ENCODE measurements around the gene CDC42EP4.

CDC42EP4 gene

DNA sequence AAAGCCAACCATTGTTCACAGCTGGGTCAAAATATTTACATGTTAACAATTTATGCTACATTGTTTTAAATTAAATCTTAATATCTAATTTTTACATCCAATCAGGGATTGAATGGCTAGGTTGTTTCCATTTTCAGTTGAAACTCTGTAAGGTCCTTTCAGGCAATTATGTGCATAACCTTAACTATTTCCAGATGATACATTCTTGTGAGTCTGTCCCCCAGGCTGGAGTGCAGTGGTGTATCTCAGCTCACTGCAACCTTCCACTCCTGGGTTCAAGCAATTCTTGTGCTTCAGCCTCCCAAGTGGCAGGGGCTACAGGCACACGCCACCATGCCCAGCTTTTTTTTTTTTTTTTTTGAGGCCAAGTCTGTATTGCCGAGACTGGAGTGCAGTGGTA is 10.4 kb downstream of the CDC42EP4 start:
- no peak overlapping the region for H3K9ac ChIP-seq
- no peaks in the 10 kb centered on the region for H3K36me3 ChIP-seq (ENCODE audit: control insufficient read depth, insufficient read depth, low read length)
- H3K9me3 ChIP-seq (ENCODE audit: control insufficient read depth, low read length), result no peaks in the 10 kb centered on the region
- H3K4me3 ChIP-seq (ENCODE audit: low read depth, low read length), result no peak overlapping the region
- TF ChIP-seq, protein P1, sequence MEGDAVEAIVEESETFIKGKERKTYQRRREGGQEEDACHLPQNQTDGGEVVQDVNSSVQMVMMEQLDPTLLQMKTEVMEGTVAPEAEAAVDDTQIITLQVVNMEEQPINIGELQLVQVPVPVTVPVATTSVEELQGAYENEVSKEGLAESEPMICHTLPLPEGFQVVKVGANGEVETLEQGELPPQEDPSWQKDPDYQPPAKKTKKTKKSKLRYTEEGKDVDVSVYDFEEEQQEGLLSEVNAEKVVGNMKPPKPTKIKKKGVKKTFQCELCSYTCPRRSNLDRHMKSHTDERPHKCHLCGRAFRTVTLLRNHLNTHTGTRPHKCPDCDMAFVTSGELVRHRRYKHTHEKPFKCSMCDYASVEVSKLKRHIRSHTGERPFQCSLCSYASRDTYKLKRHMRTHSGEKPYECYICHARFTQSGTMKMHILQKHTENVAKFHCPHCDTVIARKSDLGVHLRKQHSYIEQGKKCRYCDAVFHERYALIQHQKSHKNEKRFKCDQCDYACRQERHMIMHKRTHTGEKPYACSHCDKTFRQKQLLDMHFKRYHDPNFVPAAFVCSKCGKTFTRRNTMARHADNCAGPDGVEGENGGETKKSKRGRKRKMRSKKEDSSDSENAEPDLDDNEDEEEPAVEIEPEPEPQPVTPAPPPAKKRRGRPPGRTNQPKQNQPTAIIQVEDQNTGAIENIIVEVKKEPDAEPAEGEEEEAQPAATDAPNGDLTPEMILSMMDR (IDR thresholded peaks at IDR 0.05), result no peak
- no peak overlapping the region for H3K27ac ChIP-seq
- peaks cover 52% of the 10 kb centered on the region for H3K79me2 ChIP-seq
- no peak overlapping the region for H2AFZ ChIP-seq
- H3K4me1 ChIP-seq, result peaks cover 42% of the 10 kb centered on the region
- H3K4me2 ChIP-seq (ENCODE audit: low read length), result no peak overlapping the region
- no peaks in the 10 kb centered on the region for H3K27me3 ChIP-seq (ENCODE audit: control insufficient read depth, insufficient read depth, low read length)

DNA sequence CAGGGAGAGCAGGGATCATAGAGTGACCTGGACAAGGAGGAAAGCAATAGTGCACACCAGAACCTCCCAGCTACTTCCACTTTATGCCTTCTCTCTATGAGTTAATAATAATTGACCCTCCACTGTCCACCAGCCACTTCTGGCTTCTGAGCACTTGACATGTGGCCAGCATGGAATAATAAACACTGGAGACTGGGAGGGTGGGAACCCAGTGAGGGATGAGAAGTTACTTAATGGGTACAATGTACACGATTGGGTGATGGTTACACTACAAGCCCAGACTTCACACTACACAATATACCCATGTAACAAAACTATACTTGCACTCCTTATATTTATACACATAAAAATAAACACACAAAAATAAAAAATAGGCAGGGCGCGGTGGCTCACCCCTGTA is 11.4 kb downstream of the CDC42EP4 start:
- Histone ChIP-seq H3K79me2 (peaks cover 60% of the 10 kb centered on the region), H3K36me3 (ENCODE audit: control insufficient read depth, insufficient read depth, low read length) (no peaks in the 10 kb centered on the region), H3K4me1 (peaks cover 33% of the 10 kb centered on the region), H3K27ac (no peak overlapping the region), H3K4me2 (ENCODE audit: low read length) (no peak overlapping the region), H3K27me3 (ENCODE audit: control insufficient read depth, insufficient read depth, low read length) (no peaks in the 10 kb centered on the region), H3K9ac (no peak overlapping the region), H3K4me3 (ENCODE audit: low read depth, low read length) (no peak overlapping the region), H3K9me3 (ENCODE audit: control insufficient read depth, low read length) (no peaks in the 10 kb centered on the region), H2AFZ (no peak overlapping the region)
- TF ChIP-seq, protein P1 (IDR thresholded peaks at IDR 0.05), result no peak

- H3K36me3 ChIP-seq (ENCODE audit: control insufficient read depth, insufficient read depth, low read length), result no peaks in the 10 kb centered on the region
- no peaks in the 10 kb centered on the region for H3K9me3 ChIP-seq (ENCODE audit: control insufficient read depth, low read length)
- H3K9ac ChIP-seq, result no peak overlapping the region
- H3K79me2 ChIP-seq, result peaks cover 72% of the 10 kb centered on the region
- H3K4me1 ChIP-seq, result peaks cover 23% of the 10 kb centered on the region
- TF ChIP-seq, protein P1 (IDR thresholded peaks at IDR 0.05), result no peak
- no peaks in the 10 kb centered on the region for H3K27me3 ChIP-seq (ENCODE audit: control insufficient read depth, insufficient read depth, low read length)
- H3K27ac ChIP-seq, result peak overlapping the region; percentile 9
- H3K4me3 ChIP-seq (ENCODE audit: low read depth, low read length), result no peak overlapping the region
- H3K4me2 ChIP-seq (ENCODE audit: low read length), result no peak overlapping the region
- H2AFZ ChIP-seq, result no peak overlapping the region
Observed at GRCh38 chr17:73297934-73298861, 13.6 kb downstream of the CDC42EP4 start.

- Histone ChIP-seq H3K4me3 (ENCODE audit: low read depth, low read length) (no peak overlapping the region), H3K27ac (no peak overlapping the region), H3K9me3 (ENCODE audit: control insufficient read depth, low read length) (no peaks in the 10 kb centered on the region), H3K27me3 (ENCODE audit: control insufficient read depth, insufficient read depth, low read length) (no peaks in the 10 kb centered on the region), H3K4me1 (peaks cover 37% of the 10 kb centered on the region), H3K4me2 (ENCODE audit: low read length) (no peak overlapping the region), H2AFZ (no peak overlapping the region), H3K79me2 (peaks cover 67% of the 10 kb centered on the region), H3K9ac (no peak overlapping the region), H3K36me3 (ENCODE audit: control insufficient read depth, insufficient read depth, low read length) (no peaks in the 10 kb centered on the region)
- TF ChIP-seq, protein P1 (IDR thresholded peaks at IDR 0.05), result no peak
Observed at GRCh38 chr17:73293480-73293911, 18.3 kb downstream of the CDC42EP4 start.
